ENCODE data around the gene GALNT14.

GRCh38 chr2:30930716-30931115 lies 207.5 kb downstream of the GALNT14 start:
- no peak for TF ChIP-seq GATA3 (IDR thresholded peaks at IDR 0.05; ENCODE audit: low read depth, low read length)
- TF ChIP-seq GATA2 (IDR thresholded peaks at IDR 0.05; ENCODE audit: low read depth, low read length) = no peak
